AG08396 (cell line): ENCODE results near the gene PCGF3.
A peak's percentile ranks its signal among the peaks of the same experiment; 100 is the strongest.

ENCODE experiments used
- DNase-seq: peaks from one replicate; pipeline ENCODE4 v3.0.0; 2012; ENCODE audit warnings: low spot score, mixed read lengths

Gene PCGF3

GRCh38 chr4:705278-706082, at the start of gene PCGF3:
TSS of gene PCGF3 (plus strand) at chr4:705832. CDS start at chr4:733681, 27,849 bp downstream.
- peak; percentile 100 for DNase-seq

GRCh38 chr4:656436-657337, 48.9 kb upstream of the PCGF3 start:
- no peak for DNase-seq

GRCh38 chr4:657338-657833, 48.2 kb upstream of the PCGF3 start:
- no peak for DNase-seq

- no peak for DNase-seq
Measured at GRCh38 chr4:657834-658667, 47.6 kb upstream of the PCGF3 start.

- no peak for DNase-seq
Measured at GRCh38 chr4:658681-659667, 46.7 kb upstream of the PCGF3 start.

- no peak for DNase-seq
Measured at GRCh38 chr4:659851-660250, 45.8 kb upstream of the PCGF3 start.

GRCh38 chr4:660401-660800, 45.2 kb upstream of the PCGF3 start:
- no peak for DNase-seq

GRCh38 chr4:661231-661630, 44.4 kb upstream of the PCGF3 start:
- no peak for DNase-seq

- DNase-seq: no peak
Measured at GRCh38 chr4:661881-662761, 43.5 kb upstream of the PCGF3 start.

GRCh38 chr4:663046-663437, 42.6 kb upstream of the PCGF3 start:
- no peak for DNase-seq

- no peak for DNase-seq
Measured at GRCh38 chr4:663438-664428, 41.9 kb upstream of the PCGF3 start.

- DNase-seq: no peak
Measured at GRCh38 chr4:664713-665231, 40.9 kb upstream of the PCGF3 start.

GRCh38 chr4:665381-665750, 40.3 kb upstream of the PCGF3 start:
- DNase-seq: no peak

- DNase-seq: no peak
Measured at GRCh38 chr4:665751-666435, 39.7 kb upstream of the PCGF3 start.

- DNase-seq: no peak
Measured at GRCh38 chr4:666436-666810, 39.2 kb upstream of the PCGF3 start.

GRCh38 chr4:666822-667544, 38.6 kb upstream of the PCGF3 start:
- DNase-seq: no peak

GRCh38 chr4:667545-667925, 38.1 kb upstream of the PCGF3 start:
- no peak for DNase-seq
